Testis (tissue), 2 donors: ENCODE measurements around the gene PROB1.

Source experiments
- CTCF ChIP-seq, 3 experiments: fragments of 450-650 bp in 2 of 3; fragments of 200-600 bp in 1 of 3; sonication (generic) in 1 of 3; IDR thresholded peaks; one replicate each; pipeline ENCODE4 v1.5.1; 2016 to 2019; ENCODE audit warnings: antibody characterized with exemption in 3 of 3, mild to moderate bottlenecking in 2 of 3, moderate library complexity in 1 of 3
- POLR2A ChIP-seq: fragments of 450-650 bp; IDR thresholded peaks from one replicate; pipeline ENCODE4 v1.6.1; 2017; ENCODE audit warnings: antibody characterized with exemption, mild to moderate bottlenecking, moderate library complexity

DNA sequence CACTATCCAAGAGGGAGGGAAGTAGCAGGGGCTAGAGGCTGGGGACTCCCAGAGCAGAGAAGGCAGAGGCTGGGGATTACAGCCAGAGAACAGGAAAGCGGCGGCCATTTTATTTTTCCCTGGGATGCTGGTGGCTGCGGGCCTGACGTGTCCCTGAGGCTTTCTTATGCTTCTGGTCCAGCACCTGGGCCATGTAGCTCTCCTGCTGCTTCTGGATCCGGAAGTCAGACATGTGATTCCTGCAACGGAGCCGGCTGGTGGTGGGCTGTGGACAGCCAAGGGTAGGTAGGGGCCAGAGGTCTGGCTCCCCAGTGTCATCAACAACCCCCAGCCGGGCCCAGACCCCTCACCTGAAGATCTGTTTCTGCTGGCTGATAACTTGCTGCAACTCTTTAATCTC is 1.8 kb upstream of the PROB1 start:
- TF ChIP-seq CTCF (IDR thresholded peaks at IDR 0.05), result no peak
- TF ChIP-seq POLR2A, result no peak
